Measurements from ENCODE around the gene SNX12.
"Not testable (repeated sequence)": the region's sequence is repeated elsewhere in the genome, so short reads cannot be mapped to it uniquely, and the experiment has no call there.

The SNX12 gene

GRCh38 chrX:71085900-71086299 lies 17.8 kb upstream of the SNX12 start:
- no peak for DNase-seq

GRCh38 chrX:71082822-71083221 lies 14.7 kb upstream of the SNX12 start:
- no peak for DNase-seq

GRCh38 chrX:71082124-71082647 lies 14.1 kb upstream of the SNX12 start:
- DNase-seq = no peak

GRCh38 chrX:71081330-71082123 lies 13.4 kb upstream of the SNX12 start:
- no peak for DNase-seq

GRCh38 chrX:71070531-71070930 lies 2.4 kb upstream of the SNX12 start:
- no peak for DNase-seq

- DNase-seq = no peak
These were observed 456 bp downstream of the SNX12 start for GRCh38 chrX:71067712-71068043.

GRCh38 chrX:71067089-71067488 lies 1.0 kb downstream of the SNX12 start:
- DNase-seq = no peak

- DNase-seq = no peak
These were observed 8.0 kb downstream of the SNX12 start for GRCh38 chrX:71060127-71060526.

- DNase-seq = no peak
These were observed 10.1 kb downstream of the SNX12 start for GRCh38 chrX:71057848-71058530.

GRCh38 chrX:71056867-71057266 lies 11.3 kb downstream of the SNX12 start:
- no peak for DNase-seq

GRCh38 chrX:71053217-71053621 lies 14.9 kb downstream of the SNX12 start:
- no peak for DNase-seq

GRCh38 chrX:71052721-71053120 lies 15.4 kb downstream of the SNX12 start:
- no peak for DNase-seq

GRCh38 chrX:71047891-71048290 lies 20.2 kb downstream of the SNX12 start:
- not testable (repeated sequence) for DNase-seq

GRCh38 chrX:71017396-71017939 lies 50.7 kb downstream of the SNX12 start:
- DNase-seq = no peak
